GM21381 (cell line): ENCODE measurements around the gene RNF32.
"Not testable (repeated sequence)": the region's sequence is repeated elsewhere in the genome, so short reads cannot be mapped to it uniquely, and the experiment has no call there.

ENCODE experiments used
- ATAC-seq: cut with Tn5 transposase; IDR thresholded peaks from one replicate; pipeline ENCODE4 v1.9.1; 2021; ENCODE audit warnings: mild to moderate bottlenecking, moderate library complexity; ENCODE audit not compliant: unreplicated experiment

RNF32 gene

GRCh38 chr7:156673454-156673853, 32.9 kb downstream of the RNF32 start:
- no peak for ATAC-seq

GRCh38 chr7:156673902-156674301, 33.3 kb downstream of the RNF32 start:
- no peak for ATAC-seq

- ATAC-seq: no peak
Observed at GRCh38 chr7:156675721-156676120, 35.1 kb downstream of the RNF32 start.

- no peak for ATAC-seq
Observed at GRCh38 chr7:156676263-156676662, 35.7 kb downstream of the RNF32 start.

- ATAC-seq: no peak
Observed at GRCh38 chr7:156677374-156678054, 36.9 kb downstream of the RNF32 start.

GRCh38 chr7:156680281-156680680, 39.7 kb downstream of the RNF32 start:
- no peak for ATAC-seq

GRCh38 chr7:156682928-156683327, 42.4 kb downstream of the RNF32 start:
- no peak for ATAC-seq

GRCh38 chr7:156684251-156684650, 43.7 kb downstream of the RNF32 start:
- ATAC-seq: no peak

GRCh38 chr7:156684661-156685060, 44.1 kb downstream of the RNF32 start:
- ATAC-seq: no peak

- ATAC-seq: no peak
Observed at GRCh38 chr7:156691764-156692163, 51.2 kb downstream of the RNF32 start.

- no peak for ATAC-seq
Observed at GRCh38 chr7:156692849-156693248, 52.3 kb downstream of the RNF32 start.

- ATAC-seq: no peak
Observed at GRCh38 chr7:156693627-156694026, 53.1 kb downstream of the RNF32 start.

- not testable (repeated sequence) for ATAC-seq
Observed at GRCh38 chr7:156697283-156697682, 56.7 kb downstream of the RNF32 start.

GRCh38 chr7:156698512-156698911, 57.9 kb downstream of the RNF32 start:
- not testable (repeated sequence) for ATAC-seq

GRCh38 chr7:156701787-156702186, 61.2 kb downstream of the RNF32 start:
- ATAC-seq: not testable (repeated sequence)

GRCh38 chr7:156702399-156702798, 61.8 kb downstream of the RNF32 start:
- ATAC-seq: no peak

- ATAC-seq: no peak
Observed at GRCh38 chr7:156703209-156703608, 62.6 kb downstream of the RNF32 start.

- ATAC-seq: peak; percentile 76
Observed at GRCh38 chr7:156703773-156704482, 63.4 kb downstream of the RNF32 start.

GRCh38 chr7:156722043-156722826, 81.7 kb downstream of the RNF32 start:
- ATAC-seq: no peak

GRCh38 chr7:156725073-156725472, 84.5 kb downstream of the RNF32 start:
- no peak for ATAC-seq

GRCh38 chr7:156725936-156726335, 85.4 kb downstream of the RNF32 start:
- no peak for ATAC-seq
